Frontal cortex (tissue), 4 donors: Measurements from ENCODE around the gene MUC16. TPM values are rescaled to one million over a fixed set of nuclear protein-coding genes. Genes with fewer than 3 reads are reported as not detected.

Source experiments
- DNase-seq, 2 donors: peaks; one replicate each; pipeline ENCODE4 v3.0.0; 2012; ENCODE audit warnings: low spot score in 2 of 2
- FAIRE-seq: peaks from 2 replicates; lab custom pipeline; 2012; peaks lifted over from hg19 to GRCh38; lab: Jason Lieb, UNC
- total RNA-seq: library from RNA; depleted of rRNA; stranded (reverse); fragments of >200 nt; gene quantifications from one replicate; pipeline ENCODE4 v1.2.3, GENCODE V29; 2014
- donor health status: control.
- donor health status: control.
- donor health status: control.

The MUC16 gene
- total RNA-seq, 1 donor from 2014 or later, result not detected

DNA sequence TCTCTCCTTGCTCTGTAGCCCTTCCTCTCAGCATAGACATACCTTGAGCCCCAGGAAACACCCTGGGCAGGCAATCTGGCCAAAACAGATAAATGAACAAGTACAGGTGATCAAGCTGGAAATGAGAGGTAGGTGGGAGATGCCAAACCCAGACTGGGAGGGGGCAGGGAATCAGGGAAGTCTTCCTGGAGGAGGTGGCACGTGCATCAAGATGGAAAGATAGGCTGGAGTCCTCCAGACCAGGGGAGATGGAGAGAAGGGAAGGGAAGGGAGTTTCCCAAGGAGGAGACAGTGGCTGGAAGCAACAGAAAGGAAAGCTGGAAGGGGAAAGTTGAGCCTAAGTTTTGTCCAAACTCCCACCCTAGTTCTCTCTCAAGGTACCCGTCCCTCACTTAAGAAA, 1.7 kb upstream of the MUC16 start:
- no peak for DNase-seq
- no peak for FAIRE-seq

DNA sequence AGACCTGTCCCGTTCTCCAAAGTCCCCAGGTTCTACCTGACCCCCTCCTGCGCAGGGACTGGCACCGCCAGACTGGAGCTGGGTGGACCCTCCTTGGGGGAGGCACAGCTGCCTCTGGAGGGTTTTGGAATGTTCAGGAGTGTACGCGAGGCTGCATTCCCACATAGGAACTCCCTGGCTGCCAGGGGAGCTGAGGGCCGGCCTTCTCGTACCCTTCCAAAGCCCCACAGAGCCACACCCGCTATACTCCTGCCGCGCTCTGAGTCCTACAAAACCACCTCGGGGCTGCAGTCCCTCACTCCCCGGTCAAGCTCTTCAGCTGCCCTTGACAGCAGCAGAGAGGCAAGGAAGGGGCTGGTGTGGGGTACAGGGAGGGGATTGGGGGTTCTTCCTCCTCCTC, 484 bp upstream of the MUC16 start:
- FAIRE-seq, result no peak
- DNase-seq, result no peak

DNA sequence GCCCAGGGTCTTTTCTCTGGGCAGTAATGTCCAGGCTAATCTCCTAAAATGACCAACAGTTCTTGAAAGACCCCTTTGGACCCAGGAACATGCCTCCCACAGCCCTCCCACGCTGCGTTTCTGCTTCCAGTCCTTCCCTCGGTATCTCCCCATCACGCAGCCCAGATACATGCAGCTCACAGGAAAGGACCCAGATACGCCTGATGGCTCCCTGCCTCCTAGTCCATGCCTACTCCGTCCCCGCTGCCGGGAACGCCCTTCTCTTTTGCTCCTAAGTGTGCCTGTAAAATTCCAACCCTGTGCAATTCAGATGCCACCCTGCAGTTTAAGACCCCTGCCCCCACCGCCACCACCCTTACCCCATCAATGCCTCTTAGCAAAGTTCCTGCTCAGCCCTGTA, 778 bp downstream of the MUC16 start:
- no peak for DNase-seq
- FAIRE-seq, result no peak

DNA sequence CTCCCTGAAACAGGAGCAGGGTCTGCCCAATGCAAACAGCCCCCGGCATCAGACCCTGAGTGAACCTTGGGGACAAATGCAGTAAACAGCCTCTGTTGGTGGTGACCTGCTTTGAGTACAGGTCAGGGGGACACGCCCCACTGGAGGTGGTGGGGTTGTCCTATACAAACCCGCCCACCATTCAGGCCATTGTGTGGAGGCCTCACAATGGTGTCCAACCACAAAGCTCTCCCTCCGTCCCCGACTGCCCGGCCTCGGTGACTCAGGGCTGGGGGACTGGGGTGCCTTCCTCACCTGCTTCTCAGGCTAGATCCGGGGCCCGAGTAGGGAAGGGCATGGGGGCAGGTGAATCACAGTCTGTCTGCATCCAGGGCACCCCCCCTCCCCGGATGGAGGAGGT, 1.5 kb downstream of the MUC16 start:
- no peak for DNase-seq
- no peak for FAIRE-seq

DNA sequence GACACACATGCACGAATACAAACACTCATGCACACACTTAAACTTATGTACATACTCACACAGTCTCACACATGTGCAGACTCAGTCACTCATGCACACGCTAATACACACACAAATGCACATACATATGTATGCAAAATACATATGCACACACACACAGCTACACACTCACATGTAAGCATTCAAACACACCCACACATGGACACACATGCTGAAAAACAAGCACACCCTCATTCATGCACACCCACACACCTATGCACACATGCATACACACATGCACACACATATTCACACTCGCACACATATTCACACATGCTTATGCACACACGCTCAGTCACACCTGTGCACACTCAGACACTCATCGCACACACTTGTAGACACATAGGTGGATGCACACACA, 9.3 kb downstream of the MUC16 start:
- FAIRE-seq (no peak), DNase-seq (no peak)

DNA sequence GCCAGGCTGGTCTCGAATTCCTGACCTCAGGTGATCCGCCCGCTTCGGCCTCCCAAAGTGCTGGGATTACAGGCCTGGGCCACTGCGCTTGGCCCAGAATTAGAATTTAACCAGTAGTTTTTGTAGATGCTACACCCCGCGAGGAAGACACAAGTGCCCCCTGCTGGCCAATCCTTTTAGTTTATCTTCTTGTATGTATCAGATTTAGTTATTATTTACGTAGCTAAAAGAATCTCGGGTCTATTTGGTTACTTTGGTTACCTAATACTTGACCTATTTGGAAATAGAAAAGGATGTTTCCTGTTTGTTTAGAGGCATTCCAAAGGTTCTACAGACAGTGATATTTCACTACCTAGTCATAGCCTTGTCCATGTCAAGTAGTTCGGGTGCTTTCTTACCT, 22.0 kb downstream of the MUC16 start:
- FAIRE-seq, result no peak
- no peak for DNase-seq

DNA sequence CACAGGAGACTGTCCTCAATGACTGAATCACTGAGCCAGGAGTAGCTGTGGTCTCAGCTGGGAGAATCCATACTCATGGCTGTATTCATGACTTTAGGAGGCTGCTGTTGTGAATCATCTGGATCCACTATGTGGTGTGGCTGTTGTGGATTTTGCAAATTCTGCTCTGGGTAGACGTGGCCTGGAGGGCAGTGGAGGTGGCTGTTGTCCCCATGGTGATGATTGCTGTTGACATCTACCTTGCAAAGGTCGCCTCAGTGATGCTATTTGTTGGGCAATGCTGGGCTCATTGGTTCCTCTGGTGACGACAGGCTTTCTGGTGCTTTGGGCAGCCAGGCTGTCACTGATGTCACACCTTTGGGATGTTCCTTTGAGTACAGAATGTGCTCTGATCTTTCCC, 23.9 kb downstream of the MUC16 start:
- DNase-seq, result no peak
- no peak for FAIRE-seq

DNA sequence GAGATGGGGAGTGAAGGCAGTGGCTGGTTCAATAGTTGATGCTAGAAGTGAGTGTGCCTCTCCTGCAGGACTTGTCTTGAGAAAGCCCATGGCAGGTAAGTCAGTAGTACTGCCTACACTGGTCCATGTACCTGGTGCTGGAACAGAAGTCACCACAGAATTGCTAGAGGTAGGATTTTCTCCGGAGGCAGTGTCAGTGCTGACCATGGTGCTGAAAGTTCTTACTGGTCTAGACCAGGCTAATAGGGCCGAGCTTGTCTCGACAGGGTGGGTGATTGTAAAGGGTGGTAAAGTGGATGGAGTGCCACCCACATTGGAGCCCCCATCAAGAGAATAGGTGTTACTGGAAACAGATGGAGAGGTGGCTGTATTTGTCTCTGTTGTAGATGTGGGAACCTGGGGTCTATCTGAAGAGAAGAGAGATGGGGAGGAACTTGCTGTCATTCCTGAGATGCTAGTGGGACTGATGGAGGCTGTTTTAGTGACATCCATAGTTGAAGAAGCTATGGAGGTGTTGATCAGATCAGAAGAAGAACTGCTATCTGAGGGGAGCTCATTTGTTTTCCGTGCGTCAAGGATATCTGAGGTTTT, 36.6 kb downstream of the MUC16 start:
- FAIRE-seq (no peak), DNase-seq (no peak)

DNA sequence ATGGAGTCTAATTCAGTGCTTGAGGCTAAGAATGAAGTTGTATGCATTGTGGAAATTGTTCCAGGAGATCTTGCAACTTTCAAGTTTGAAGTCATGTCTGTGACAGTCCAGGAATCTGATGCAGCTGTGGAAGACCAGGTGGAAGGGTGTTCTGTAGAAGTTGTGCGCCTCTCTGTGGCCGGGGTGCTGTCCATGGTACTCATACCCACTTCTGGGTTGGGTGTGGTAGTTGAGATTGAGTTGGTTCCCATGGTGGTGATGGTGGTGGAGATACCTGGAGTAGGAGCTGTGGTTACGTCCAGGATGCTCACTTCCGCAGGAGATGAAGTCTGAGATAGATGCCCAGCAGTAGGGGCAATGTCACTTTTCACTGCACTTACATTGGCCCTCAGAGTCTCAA, 44.3 kb downstream of the MUC16 start:
- FAIRE-seq (no peak), DNase-seq (no peak)

Other genes with a start within 250 kb of the MUC16 start
- 50.1 TPM for gene ZNF558, start 178.1 kb downstream of the MUC16 start, total RNA-seq
- gene MBD3L1, start 178.0 kb downstream of the MUC16 start, total RNA-seq, result not detected
- gene OR1M1, start 76.7 kb upstream of the MUC16 start, total RNA-seq, result not detected
- gene OR7G2, start 97.1 kb upstream of the MUC16 start, total RNA-seq, result not detected
- not detected for gene OR7G1, start 105.4 kb upstream of the MUC16 start, total RNA-seq
- not detected for gene OR7G3, start 116.5 kb upstream of the MUC16 start, total RNA-seq
- gene ZNF317, start 130.0 kb upstream of the MUC16 start, total RNA-seq, result 17.1 TPM
- gene OR7D2, start 168.6 kb upstream of the MUC16 start, total RNA-seq, result not detected
- not detected for gene OR7D4, start 209.2 kb upstream of the MUC16 start, total RNA-seq
- not detected for gene OR7E24, start 240.5 kb upstream of the MUC16 start, total RNA-seq